B cell (primary cell): ENCODE measurements around the gene SIGLEC5. TPM values are rescaled to one million over a fixed set of nuclear protein-coding genes. Genes with fewer than 3 reads are reported as not detected.

Experiments
- ATAC-seq: fragments of 200-7000 bp; cut with Tn5 transposase; one replicate; pipeline ENCODE4 v1.10.0; 2021; ENCODE audit warnings: low read depth, mild to moderate bottlenecking, moderate number of reproducible peaks, moderate library complexity
- CTCF ChIA-PET: fragments of 350-600 bp; sonication (Branson Sonifier 250); formaldehyde crosslinking; loops from one replicate; lab custom pipeline; 2021; ENCODE audit warnings: antibody characterized with exemption, inconsistent platforms; lab: Charles Lee
- POLR2A ChIA-PET: fragments of 350-600 bp; sonication (Branson Sonifier 250); formaldehyde crosslinking; loops from one replicate; lab custom pipeline; 2021; ENCODE audit warnings: antibody characterized with exemption; lab: Charles Lee
- DNase-seq: peaks from one replicate; pipeline ENCODE4 v3.0.0; 2013
- H2AFZ ChIP-seq: 2 replicates; pipeline ENCODE4 v1.6.1; 2012; ENCODE audit warnings: mild to moderate bottlenecking, low read depth, low read length; ENCODE audit not compliant: insufficient read depth, poor library complexity, severe bottlenecking
- H3K27ac ChIP-seq, 2 donors: 1 replicate in 1 of 2; 2 replicates in 1 of 2; pipeline ENCODE4 v1.5.1; 2012 to 2013; ENCODE audit warnings: low read length in 2 of 2, mild to moderate bottlenecking in 2 of 2, moderate library complexity in 1 of 2
- H3K27me3 ChIP-seq, 4 experiments: fragments of 200-600 bp in 1 of 4; sonication (generic) in 1 of 4; replicated peaks in 1 of 4; 1 replicate in 2 of 4; 2 replicates in 2 of 4; pipeline versions ENCODE4 v1.6.1 to v1.7.0; 2013 to 2016; ENCODE audit warnings: low read length in 3 of 4, mild to moderate bottlenecking in 2 of 4, mixed read lengths in 1 of 4, moderate library complexity in 1 of 4; ENCODE audit not compliant: insufficient read depth in 4 of 4, control insufficient read depth in 3 of 4; ENCODE audit errors: control extremely low read depth in 1 of 4
- H3K36me3 ChIP-seq, 2 experiments: replicated peaks in 1 of 2; 1 replicate in 1 of 2; 2 replicates in 1 of 2; pipeline versions ENCODE4 v1.6.1 to v1.7.1; 2013; ENCODE audit warnings: low read length in 1 of 2; ENCODE audit not compliant: insufficient read depth in 2 of 2, control insufficient read depth in 1 of 2; ENCODE audit errors: control extremely low read depth in 1 of 2, extremely low read depth in 1 of 2
- H3K4me1 ChIP-seq, 2 donors: fragments of 200-600 bp in 1 of 2; sonication (generic) in 1 of 2; 1 replicate in 1 of 2; 2 replicates in 1 of 2; pipeline versions ENCODE4 v1.5.1 to v1.6.1; 2013 to 2017; ENCODE audit warnings: low read length in 2 of 2; ENCODE audit not compliant: control insufficient read depth in 2 of 2, insufficient read depth in 2 of 2
- H3K4me2 ChIP-seq: replicated peaks from 2 replicates; pipeline ENCODE3; 2012; ENCODE audit warnings: mild to moderate bottlenecking, low read depth, low read length; ENCODE audit not compliant: poor library complexity, severe bottlenecking
- H3K4me3 ChIP-seq, 5 experiments: fragments of 200-600 bp in 1 of 5; sonication (generic) in 1 of 5; 1 replicate in 3 of 5; 2 replicates in 2 of 5; pipeline versions ENCODE4 v1.5.1 to v1.7.0; 2011 to 2016; ENCODE audit warnings: low read length in 4 of 5, mild to moderate bottlenecking in 4 of 5, low read depth in 2 of 5, control low read depth in 1 of 5, moderate library complexity in 1 of 5; ENCODE audit not compliant: insufficient read depth in 1 of 5; ENCODE audit errors: control extremely low read depth in 1 of 5, extremely low read depth in 1 of 5
- H3K79me2 ChIP-seq: fragments of 200-600 bp; sonication (generic); one replicate; pipeline ENCODE4 v1.6.0; 2016; ENCODE audit warnings: low read length; ENCODE audit not compliant: control insufficient read depth, insufficient read depth
- H3K9ac ChIP-seq: fragments of 200-600 bp; sonication (generic); 2 replicates; pipeline ENCODE4 v1.6.1; 2017; ENCODE audit warnings: mild to moderate bottlenecking, low read length, moderate library complexity
- H3K9me3 ChIP-seq, 3 donors: one replicate each; pipeline versions ENCODE4 v1.6.1 to v1.7.1; 2013; ENCODE audit warnings: low read length in 2 of 3; ENCODE audit not compliant: control insufficient read depth in 2 of 3, insufficient read depth in 1 of 3; ENCODE audit errors: control extremely low read depth in 1 of 3
- H4K20me1 ChIP-seq: 2 replicates; pipeline ENCODE4 v1.6.0; 2012; ENCODE audit warnings: mild to moderate bottlenecking, low read length; ENCODE audit not compliant: insufficient read depth, control insufficient read depth, poor library complexity, severe bottlenecking
- H3K27ac Mint-ChIP-seq: one replicate; pipeline ENCODE4 v1.8.0; 2021; ENCODE audit warnings: mixed read lengths
- H3K27me3 Mint-ChIP-seq: one replicate; pipeline ENCODE4 v1.8.0; 2021; ENCODE audit warnings: mixed read lengths
- H3K4me1 Mint-ChIP-seq: one replicate; pipeline ENCODE4 v1.8.0; 2021; ENCODE audit warnings: mixed read lengths
- H3K4me3 Mint-ChIP-seq: one replicate; pipeline ENCODE4 v1.8.0; 2021; ENCODE audit warnings: mixed read lengths
- H3K9me3 Mint-ChIP-seq: one replicate; pipeline ENCODE4 v1.8.0; 2022; ENCODE audit warnings: mixed read lengths; ENCODE audit not compliant: insufficient read depth
- CTCF ChIP-seq: fragments of 200-600 bp; IDR thresholded peaks from one replicate; pipeline ENCODE4 v1.8.0; 2022; ENCODE audit warnings: antibody characterized with exemption, mild to moderate bottlenecking
- EZH2 ChIP-seq: IDR thresholded peaks from 2 replicates; pipeline ENCODE4 v1.6.1; 2012; ENCODE audit warnings: borderline replicate concordance, low read depth, mild to moderate bottlenecking, moderate library complexity, low read length; ENCODE audit not compliant: insufficient read depth, poor library complexity, severe bottlenecking
- WGBS: methylation state at CpG from one replicate; pipeline ENCODE4 v1.1.5; 2013; ENCODE audit warnings: missing lambda C conversion rate; ENCODE audit not compliant: insufficient coverage; 5-methylcytosine and 5-hydroxymethylcytosine counted together
- intact Hi-C: fragments of 100-400 bp; cut with micrococcal nuclease; formaldehyde crosslinking; loops from one replicate; pipeline ENCODE4 v1.10.0; 2022
- polyA plus RNA-seq: library from polyadenylated mRNA; depleted of rRNA; stranded (reverse); fragments of >200 nt; gene quantifications from 2 replicates; pipeline ENCODE4 v1.2.3, GENCODE V29; 2012
- total RNA-seq, 2 donors: library from RNA; stranded (reverse); fragments of 120-200 nt in 1 of 2; gene quantifications; 1 replicate in 1 of 2; 2 replicates in 1 of 2; pipeline versions ENCODE4 v1.2.3 to v1.2.4, GENCODE V29; 2013 to 2022

SIGLEC5 gene
- total and polyA plus RNA-seq, 2 donors (not counting 1 experiment from before 2014, with no cell fraction given) = 0.84 TPM; not detected in 1

GRCh38 chr19:51594774-51595109 is 35.5 kb downstream of the SIGLEC5 start:
- Mint-ChIP-seq H3K27me3 (no peaks in the 10 kb centered on the region), H3K4me1 (peaks cover 28% of the 10 kb centered on the region), H3K4me3 (peak overlapping the region; percentile 92), H3K9me3 (no peaks in the 10 kb centered on the region), H3K27ac (peak overlapping the region; percentile 84)
- no peaks in the 10 kb centered on the region for H4K20me1 ChIP-seq
- peaks cover 18 to 25% of the 10 kb centered on the region in 2 donors for H3K4me1 ChIP-seq
- no peak for TF ChIP-seq EZH2
- TF ChIP-seq CTCF = no peak
- WGBS = 29% methylated on average over 6 of the region's 6 CpGs
- no peaks in the 10 kb centered on the region for H3K27me3 ChIP-seq
- ChIA-PET POLR2A (no interaction called here), CTCF (interaction anchor here (0.7 to 3.5 kb wide), 4 partner anchors 13 to 183 kb away, joined by 3 to 22 read pairs (median 4); no protein-coding TSS in a partner anchor)
- peaks cover 44% of the 10 kb centered on the region for H3K79me2 ChIP-seq
- ATAC-seq = peak; percentile 1
- intact Hi-C loops = loop anchor here (1.0 to 5.0 kb wide), 4 partner anchors 13 to 1943 kb away; partner anchors contain the start of genes ZNF175 and ZNF331
- H3K9ac ChIP-seq = peak overlapping the region; percentile 89
- H3K27ac ChIP-seq = peak overlapping the region; percentile 19 to 55
- peaks cover 0 to 14% (median 0%) of the 10 kb centered on the region in 3 donors for H3K9me3 ChIP-seq
- H3K36me3 ChIP-seq = no peaks in the 10 kb centered on the region
- H2AFZ ChIP-seq = peak overlapping the region; percentile 96
- DNase-seq = peak; percentile 27
- peak overlapping the region; percentile 94 for H3K4me2 ChIP-seq
- H3K4me3 ChIP-seq = peak overlapping the region; percentile 26 to 92 (median 88)

GRCh38 chr19:51593969-51594773 is 36.0 kb downstream of the SIGLEC5 start:
- ATAC-seq (peak; percentile 100), DNase-seq (peak; percentile 97)
- Histone ChIP-seq H2AFZ (peak overlapping the region; percentile 96), H3K4me1 (peaks cover 16 to 21% of the 10 kb centered on the region in 2 donors), H4K20me1 (no peaks in the 10 kb centered on the region), H3K4me3 (peak overlapping the region; percentile 53 to 92 (median 88)), H3K36me3 (no peaks in the 10 kb centered on the region), H3K9me3 (peaks cover 0 to 14% (median 0%) of the 10 kb centered on the region in 3 donors), H3K27ac (peak overlapping the region; percentile 19 to 55), H3K9ac (peak overlapping the region; percentile 89), H3K4me2 (peak overlapping the region; percentile 94), H3K79me2 (peaks cover 41% of the 10 kb centered on the region), H3K27me3 (no peaks in the 10 kb centered on the region)
- no peaks in the 10 kb centered on the region for H3K9me3 Mint-ChIP-seq
- peaks cover 25% of the 10 kb centered on the region for H3K4me1 Mint-ChIP-seq
- intact Hi-C loops = loop anchor here (1.0 to 5.0 kb wide), 4 partner anchors 13 to 1943 kb away; partner anchors contain the start of genes ZNF175 and ZNF331
- under 1% methylated on average over 61 of the region's 61 CpGs for WGBS
- peak overlapping the region; percentile 92 for H3K4me3 Mint-ChIP-seq
- H3K27me3 Mint-ChIP-seq = no peaks in the 10 kb centered on the region
- ChIA-PET CTCF (interaction anchor here (0.7 to 3.5 kb wide), 5 partner anchors 13 to 183 kb away, joined by 3 to 22 read pairs (median 5); no protein-coding TSS in a partner anchor), POLR2A (no interaction called here)
- peak overlapping the region; percentile 84 for H3K27ac Mint-ChIP-seq
- TF ChIP-seq EZH2 (no peak), CTCF (no peak)
